Stimulated activated CD4-positive, alpha-beta T cell treated with anti-CD3 and anti-CD28 coated beads, Interleukin-15, amount 100 ng/mL, for 24 hours (primary cell): ENCODE results near the gene MYH10.

Experiments used
- DNase-seq: peaks from one replicate; pipeline ENCODE4 v3.0.0-alpha.2; 2020

The MYH10 gene

GRCh38 chr17:8490256-8491023 lies 140.1 kb downstream of the MYH10 start:
- no peak for DNase-seq

- DNase-seq: no peak
Observed at GRCh38 chr17:8489841-8490240, 140.7 kb downstream of the MYH10 start.

- DNase-seq: no peak
Observed at GRCh38 chr17:8488901-8489300, 141.6 kb downstream of the MYH10 start.

GRCh38 chr17:8488491-8488890 lies 142.0 kb downstream of the MYH10 start:
- no peak for DNase-seq

- DNase-seq: no peak
Observed at GRCh38 chr17:8487743-8488142, 142.8 kb downstream of the MYH10 start.

- no peak for DNase-seq
Observed at GRCh38 chr17:8487130-8487645, 143.3 kb downstream of the MYH10 start.

GRCh38 chr17:8485491-8485890 lies 145.0 kb downstream of the MYH10 start:
- no peak for DNase-seq

GRCh38 chr17:8484465-8484864 lies 146.1 kb downstream of the MYH10 start:
- DNase-seq: no peak

- DNase-seq: no peak
Observed at GRCh38 chr17:8482546-8482945, 148.0 kb downstream of the MYH10 start.

GRCh38 chr17:8481703-8482102 lies 148.8 kb downstream of the MYH10 start:
- DNase-seq: no peak

GRCh38 chr17:8481089-8481488 lies 149.4 kb downstream of the MYH10 start:
- no peak for DNase-seq

GRCh38 chr17:8480011-8480976 lies 150.2 kb downstream of the MYH10 start:
- DNase-seq: no peak

GRCh38 chr17:8479431-8479947 lies 151.0 kb downstream of the MYH10 start:
- no peak for DNase-seq

- no peak for DNase-seq
Observed at GRCh38 chr17:8477715-8478441, 152.6 kb downstream of the MYH10 start.

- no peak for DNase-seq
Observed at GRCh38 chr17:8477171-8477570, 153.4 kb downstream of the MYH10 start.

- DNase-seq: no peak
Observed at GRCh38 chr17:8476741-8477140, 153.8 kb downstream of the MYH10 start.

- DNase-seq: no peak
Observed at GRCh38 chr17:8475781-8476180, 154.7 kb downstream of the MYH10 start.

GRCh38 chr17:8475227-8475626 lies 155.3 kb downstream of the MYH10 start:
- no peak for DNase-seq

GRCh38 chr17:8474826-8475225 lies 155.7 kb downstream of the MYH10 start:
- DNase-seq: no peak

- DNase-seq: no peak
Observed at GRCh38 chr17:8473451-8474192, 156.9 kb downstream of the MYH10 start.

GRCh38 chr17:8472663-8473062 lies 157.9 kb downstream of the MYH10 start:
- DNase-seq: no peak

- DNase-seq: no peak
Observed at GRCh38 chr17:8470447-8471047, 160.0 kb downstream of the MYH10 start.
